Thoracic aorta (tissue), 2 donors: ENCODE results near the gene PRPSAP1. TPM values are rescaled to one million over a fixed set of nuclear protein-coding genes. Genes with fewer than 3 reads are reported as not detected.

Experiments used
- ATAC-seq: fragments of 150-250 bp; one replicate; pipeline ENCODE4 v1.8.0; 2017; ENCODE audit warnings: low read depth; ENCODE audit not compliant: insufficient number of reproducible peaks, low FRiP score
- DNase-seq: peaks from one replicate; pipeline ENCODE4 v3.0.0-alpha.2; 2020; ENCODE audit warnings: low spot score
- H3K27ac ChIP-seq, 2 donors: fragments of 200-600 bp; sonication (generic); 1 replicate in 1 of 2; 2 replicates in 1 of 2; pipeline ENCODE4 v1.5.1; 2016; ENCODE audit warnings: mild to moderate bottlenecking in 2 of 2, moderate library complexity in 2 of 2
- H3K27me3 ChIP-seq: fragments of 200-600 bp; sonication (generic); replicated peaks from 2 replicates; pipeline ENCODE4 v1.6.0; 2016; ENCODE audit warnings: mild to moderate bottlenecking; ENCODE audit not compliant: insufficient read depth
- H3K36me3 ChIP-seq: fragments of 200-600 bp; sonication (generic); one replicate; pipeline ENCODE4 v1.5.1; 2016
- H3K4me1 ChIP-seq, 2 donors: fragments of 200-600 bp; sonication (generic); 1 replicate in 1 of 2; 2 replicates in 1 of 2; pipeline versions ENCODE4 v1.5.1 to v1.6.0; 2016; ENCODE audit warnings: low read depth in 2 of 2, mild to moderate bottlenecking in 1 of 2; ENCODE audit not compliant: control insufficient read depth in 1 of 2
- H3K4me3 ChIP-seq: fragments of 200-600 bp; sonication (generic); 2 replicates; pipeline ENCODE4 v1.5.1; 2016; ENCODE audit warnings: mild to moderate bottlenecking
- H3K9me3 ChIP-seq: fragments of 200-600 bp; sonication (generic); 2 replicates; pipeline ENCODE4 v1.5.1; 2016
- CTCF ChIP-seq: fragments of 200-600 bp; sonication (generic); IDR thresholded peaks from one replicate; pipeline ENCODE4 v1.5.1; 2019; ENCODE audit warnings: antibody characterized with exemption
- total RNA-seq, 2 donors: library from RNA; depleted of rRNA; stranded (reverse); fragments of >200 nt; gene quantifications; one replicate each; pipeline versions ENCODE4 v1.1.0 to v1.2.3, GENCODE V29; 2016

PRPSAP1 gene
- total RNA-seq, 2 donors from 2014 or later, result 57.8 to 83.9 TPM

- H3K9me3 ChIP-seq, result no peaks in the 10 kb centered on the region
- H3K27me3 ChIP-seq, result no peaks in the 10 kb centered on the region
- peaks cover 48% of the 10 kb centered on the region for H3K36me3 ChIP-seq
- TF ChIP-seq CTCF, result peak; percentile 99
- H3K4me1 ChIP-seq, result no peaks in the 10 kb centered on the region
- no peak overlapping the region for H3K4me3 ChIP-seq
- ATAC-seq (peak; percentile 46), DNase-seq (peak; percentile 74)
- no peak overlapping the region for H3K27ac ChIP-seq
These were observed 44.2 kb upstream of the PRPSAP1 start for GRCh38 chr17:76397687-76398522.

DNA sequence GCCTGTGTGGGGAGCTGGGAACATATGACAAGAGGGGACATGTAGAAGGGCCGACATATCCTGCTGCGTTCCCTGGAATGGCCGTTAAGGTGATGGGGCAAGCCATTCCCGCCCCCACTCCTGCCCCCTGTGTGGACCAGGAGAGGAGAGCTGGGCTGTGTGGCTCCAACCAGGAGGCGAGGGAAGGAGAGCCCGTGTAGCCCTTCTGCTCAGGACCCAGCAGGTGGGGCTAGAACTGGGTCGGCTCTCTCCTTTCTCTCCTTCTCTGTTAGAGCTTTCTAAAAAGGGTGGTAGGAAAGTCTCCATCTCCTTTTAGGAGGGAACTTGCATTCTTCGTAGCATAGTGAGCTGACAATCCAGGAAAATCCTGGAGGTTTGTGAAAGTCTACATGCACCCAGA is 43.5 kb upstream of the PRPSAP1 start:
- ATAC-seq, result no peak
- Histone ChIP-seq H3K27me3 (no peaks in the 10 kb centered on the region), H3K9me3 (no peaks in the 10 kb centered on the region), H3K27ac (no peak overlapping the region), H3K4me1 (no peaks in the 10 kb centered on the region), H3K4me3 (no peak overlapping the region), H3K36me3 (peaks cover 44% of the 10 kb centered on the region)
- TF ChIP-seq CTCF, result no peak
- no peak for DNase-seq

GRCh38 chr17:76395980-76396379 is 42.3 kb upstream of the PRPSAP1 start:
- no peak for ATAC-seq
- no peak for TF ChIP-seq CTCF

GRCh38 chr17:76394166-76394565 is 40.5 kb upstream of the PRPSAP1 start:
- no peak for TF ChIP-seq CTCF
- H3K4me3 ChIP-seq, result no peak overlapping the region
- ATAC-seq, result no peak
- no peaks in the 10 kb centered on the region for H3K27me3 ChIP-seq
- DNase-seq, result no peak
- no peak overlapping the region for H3K27ac ChIP-seq
- H3K9me3 ChIP-seq, result no peaks in the 10 kb centered on the region
- H3K4me1 ChIP-seq, result no peaks in the 10 kb centered on the region
- peaks cover 27% of the 10 kb centered on the region for H3K36me3 ChIP-seq

More at GRCh38 chr17:76395980-76396379, 42.3 kb upstream of the PRPSAP1 start:
- no peak for DNase-seq
- Histone ChIP-seq H3K36me3 (peaks cover 38% of the 10 kb centered on the region), H3K9me3 (no peaks in the 10 kb centered on the region), H3K4me1 (no peaks in the 10 kb centered on the region), H3K27ac (no peak overlapping the region), H3K4me3 (no peak overlapping the region), H3K27me3 (no peaks in the 10 kb centered on the region)

GRCh38 chr17:76391200-76391715 is 37.5 kb upstream of the PRPSAP1 start:
- H3K4me3 ChIP-seq, result no peak overlapping the region
- H3K27me3 ChIP-seq, result no peaks in the 10 kb centered on the region
- no peak for DNase-seq
- no peaks in the 10 kb centered on the region for H3K9me3 ChIP-seq
- H3K4me1 ChIP-seq, result peaks cover 0 to 4% of the 10 kb centered on the region in 2 donors
- peaks cover 14% of the 10 kb centered on the region for H3K36me3 ChIP-seq
- no peak overlapping the region for H3K27ac ChIP-seq
- TF ChIP-seq CTCF, result no peak
- no peak for ATAC-seq
